HCT116 (cell line): ENCODE results near the gene CEP70. TPM values are rescaled to one million over a fixed set of nuclear protein-coding genes. Genes with fewer than 3 reads are reported as not detected.

Source experiments
- ATAC-seq: fragments of 200-7000 bp; cut with Tn5 transposase; 2 replicates; pipeline ENCODE4 v1.9.1; 2020; ENCODE audit warnings: mild to moderate bottlenecking, moderate library complexity
- BruUV-seq: library from RNA; stranded (reverse); fragments of 400-500 nt; replicated peaks from 2 replicates; lab custom pipeline; 2021; lab: Mats Ljungman, UMichigan
- CTCF ChIA-PET: fragments of 300-600 bp; sonication (Branson Sonifier 250); formaldehyde crosslinking; loops from one replicate; lab custom pipeline; 2021; ENCODE audit warnings: antibody characterized with exemption; lab: Charles Lee
- POLR2A ChIA-PET: fragments of 300-600, 350-600 bp; sonication (Branson Sonifier 250); formaldehyde crosslinking; loops from one replicate; lab custom pipeline; 2021; ENCODE audit warnings: antibody characterized with exemption; lab: Charles Lee
- RAD21 ChIA-PET, 2 experiments: fragments of 300-600 bp; sonication (Branson Sonifier 250); formaldehyde crosslinking; loops; one replicate each; lab custom pipeline; 2023; ENCODE audit warnings: low total read pairs in 2 of 2; ENCODE audit not compliant: uncharacterized antibody in 2 of 2, unreplicated experiment in 2 of 2, low non-redundant PET in 1 of 2; lab: Charles Lee
- DNase-seq: peaks from one replicate; pipeline ENCODE4 v3.0.0-alpha.2; 2010; ENCODE audit warnings: low read depth, low spot score
- H2AFZ ChIP-seq: fragments of 200-600 bp; shearing (Covaris generic), sonication (generic); 2 replicates; pipeline ENCODE4 v1.6.1; 2017; ENCODE audit warnings: low read depth, mixed run types, mixed read lengths, antibody characterized with exemption, low read length; ENCODE audit not compliant: poor library complexity, severe bottlenecking
- H3K27ac ChIP-seq: 2 replicates; pipeline ENCODE4 v1.5.1; 2012; ENCODE audit warnings: low read depth, low read length
- H3K27me3 ChIP-seq: fragments of 200-600 bp; sonication (generic); 2 replicates; pipeline ENCODE4 v1.6.1; 2016; ENCODE audit warnings: mixed run types, low read length, mixed read lengths; ENCODE audit not compliant: insufficient read depth
- H3K36me3 ChIP-seq, 2 experiments: fragments of 200-500 bp in 1 of 2; fragments of 200-600 bp in 1 of 2; sonication (Bioruptor generic) in 1 of 2; sonication (generic) in 1 of 2; 2 replicates each; pipeline versions ENCODE4 v1.5.1 to v1.6.1; 2014 to 2016; ENCODE audit warnings: low read length in 2 of 2, inconsistent platforms in 1 of 2, mixed read lengths in 1 of 2, mixed run types in 1 of 2; ENCODE audit not compliant: insufficient read depth in 2 of 2, control insufficient read depth in 1 of 2
- H3K4me1 ChIP-seq, 2 experiments: fragments of 200-600 bp in 1 of 2; sonication (generic) in 1 of 2; 2 replicates each; pipeline versions ENCODE4 v1.5.1 to v1.6.1; 2012 to 2017; ENCODE audit warnings: low read length in 2 of 2, inconsistent platforms in 1 of 2, mild to moderate bottlenecking in 1 of 2, mixed read lengths in 1 of 2, mixed run types in 1 of 2, moderate library complexity in 1 of 2; ENCODE audit not compliant: insufficient read depth in 2 of 2, control insufficient read depth in 1 of 2
- H3K4me2 ChIP-seq: fragments of 200-600 bp; sonication (generic); 2 replicates; pipeline ENCODE4 v1.6.1; 2017; ENCODE audit warnings: mixed run types, low read length, mixed read lengths
- H3K4me3 ChIP-seq, 2 experiments: fragments of 200-600 bp in 1 of 2; sonication (generic) in 1 of 2; replicated peaks in 1 of 2; 2 replicates each; pipeline ENCODE4 v1.5.1; 2011 to 2016; ENCODE audit warnings: low read length in 2 of 2, control low read depth in 1 of 2, low read depth in 1 of 2, mild to moderate bottlenecking in 1 of 2, mixed read lengths in 1 of 2, mixed run types in 1 of 2
- H3K79me2 ChIP-seq: fragments of 200-600 bp; sonication (generic); 2 replicates; pipeline ENCODE4 v1.6.1; 2017; ENCODE audit warnings: mild to moderate bottlenecking, mixed run types, low read length, moderate library complexity, mixed read lengths; ENCODE audit not compliant: insufficient read depth
- H3K9ac ChIP-seq: fragments of 200-600 bp; sonication (generic); 2 replicates; pipeline ENCODE4 v1.6.1; 2016; ENCODE audit warnings: low read length, mixed read lengths
- H3K9me2 ChIP-seq: fragments of 200-600 bp; sonication (generic), shearing (Covaris generic); 2 replicates; pipeline ENCODE4 v1.6.1; 2017; ENCODE audit warnings: mixed run types, mild to moderate bottlenecking, moderate library complexity; ENCODE audit not compliant: insufficient read depth
- H3K9me3 ChIP-seq, 2 experiments: fragments of 200-500 bp in 1 of 2; fragments of 200-600 bp in 1 of 2; sonication (Bioruptor generic) in 1 of 2; sonication (generic) in 1 of 2; 2 replicates each; pipeline ENCODE4 v1.6.1; 2014 to 2017; ENCODE audit warnings: low read length in 2 of 2, mixed read lengths in 2 of 2, inconsistent platforms in 1 of 2, low read depth in 1 of 2, mild to moderate bottlenecking in 1 of 2, mixed run types in 1 of 2, moderate library complexity in 1 of 2; ENCODE audit not compliant: control insufficient read depth in 1 of 2, insufficient read depth in 1 of 2
- H4K20me1 ChIP-seq: fragments of 200-600 bp; sonication (generic), shearing (Covaris generic); 2 replicates; pipeline ENCODE4 v1.6.1; 2017; ENCODE audit warnings: mixed run types, mild to moderate bottlenecking, moderate library complexity; ENCODE audit not compliant: insufficient read depth
- ATF3 ChIP-seq: IDR thresholded peaks from 2 replicates; pipeline ENCODE4 v1.6.1; 2012
- CBX3 ChIP-seq: IDR thresholded peaks from 2 replicates; pipeline ENCODE4 v1.6.1; 2012; ENCODE audit warnings: low read depth
- CTCF ChIP-seq, 3 experiments: fragments of 200-600 bp in 1 of 3; sonication (generic) in 1 of 3; IDR thresholded peaks in 2 of 3; conservative IDR thresholded peaks in 1 of 3; 2 replicates each; pipeline ENCODE4 v1.5.1; 2012 to 2017; ENCODE audit warnings: low read depth in 2 of 3, low read length in 2 of 3, antibody characterized with exemption in 1 of 3, borderline replicate concordance in 1 of 3, control low read depth in 1 of 3, mild to moderate bottlenecking in 1 of 3, mixed read lengths in 1 of 3, mixed run types in 1 of 3, moderate library complexity in 1 of 3; ENCODE audit not compliant: insufficient read depth in 1 of 3
- EGR1 ChIP-seq: IDR thresholded peaks from 2 replicates; pipeline ENCODE4 v1.6.1; 2012; ENCODE audit warnings: low read depth
- ELF1 ChIP-seq: IDR thresholded peaks from 2 replicates; pipeline ENCODE4 v1.6.1; 2012; ENCODE audit warnings: low read depth, borderline replicate concordance
- EZH2 ChIP-seq: fragments of 200-600 bp; sonication (generic); IDR thresholded peaks from 2 replicates; pipeline ENCODE4 v1.6.1; 2017; ENCODE audit warnings: antibody characterized with exemption, mixed run types
- EZH2phosphoT487 ChIP-seq: fragments of 200-600 bp; IDR thresholded peaks from 2 replicates; pipeline ENCODE4 v1.6.1; 2018; ENCODE audit warnings: antibody characterized with exemption, borderline replicate concordance
- FOSL1 ChIP-seq: IDR thresholded peaks from 2 replicates; pipeline ENCODE4 v1.6.1; 2012; ENCODE audit warnings: low read depth
- JUND ChIP-seq: IDR thresholded peaks from 2 replicates; pipeline ENCODE4 v1.6.1; 2012
- POLR2A ChIP-seq: IDR thresholded peaks from 2 replicates; pipeline ENCODE4 v1.7.0; 2011; ENCODE audit warnings: borderline replicate concordance; ENCODE audit not compliant: insufficient read depth, insufficient read length; ENCODE audit errors: extremely low read depth
- POLR2AphosphoS5 ChIP-seq: IDR thresholded peaks from 2 replicates; pipeline ENCODE4 v1.6.1; 2011; ENCODE audit warnings: mild to moderate bottlenecking, low read depth, low read length, moderate library complexity
- RAD21 ChIP-seq: IDR thresholded peaks from 2 replicates; pipeline ENCODE4 v1.6.1; 2012; ENCODE audit warnings: low read depth, mild to moderate bottlenecking
- REST ChIP-seq: IDR thresholded peaks from 2 replicates; pipeline ENCODE4 v1.6.1; 2012; ENCODE audit warnings: low read depth
- SIN3A ChIP-seq: IDR thresholded peaks from 2 replicates; pipeline ENCODE4 v1.6.1; 2012; ENCODE audit warnings: low read depth
- SP1 ChIP-seq: IDR thresholded peaks from 2 replicates; pipeline ENCODE4 v1.6.1; 2012; ENCODE audit warnings: low read depth
- TCF7L2 ChIP-seq: IDR thresholded peaks from 2 replicates; pipeline ENCODE4 v1.7.0; 2011; ENCODE audit warnings: borderline replicate concordance, inconsistent platforms; ENCODE audit not compliant: insufficient read depth, insufficient read length; ENCODE audit errors: extremely low read depth
- YY1 ChIP-seq: IDR thresholded peaks from 2 replicates; pipeline ENCODE4 v1.6.1; 2011; ENCODE audit warnings: low read length, low read depth, moderate library complexity, mild to moderate bottlenecking; ENCODE audit not compliant: insufficient replicate concordance; ENCODE audit errors: extremely low read depth
- ZBTB33 ChIP-seq: IDR thresholded peaks from 2 replicates; pipeline ENCODE4 v1.6.1; 2011; ENCODE audit warnings: mild to moderate bottlenecking, low read length, moderate library complexity; ENCODE audit not compliant: insufficient replicate concordance; ENCODE audit errors: extremely low read depth
- ZFX ChIP-seq: fragments of 450-650 bp; IDR thresholded peaks from 2 replicates; pipeline ENCODE4 v1.6.1; 2017
- ZNF274 ChIP-seq: fragments of 200-500 bp; sonication (Bioruptor generic); IDR thresholded peaks from 2 replicates; pipeline ENCODE4 v1.6.1; 2014; ENCODE audit warnings: mild to moderate bottlenecking, low read depth, low read length, inconsistent platforms
- intact Hi-C: fragments of 100-400 bp; cut with micrococcal nuclease; formaldehyde crosslinking; loops from 2 replicates; pipeline ENCODE4 v1.10.0; 2022
- total RNA-seq: library from RNA; stranded (reverse); gene quantifications from one replicate; pipeline ENCODE4 v1.2.1, GENCODE V29; 2021; ENCODE audit not compliant: unreplicated experiment

The CEP70 gene
- total RNA-seq, 1 experiment from 2014 or later, result 38.7 TPM

GRCh38 chr3:138498991-138499390 lies 95.1 kb downstream of the CEP70 start:
- Histone ChIP-seq H3K4me1 (no peaks in the 10 kb centered on the region), H3K27ac (no peak overlapping the region), H2AFZ (no peak overlapping the region), H3K4me3 (no peak overlapping the region), H3K9me3 (no peaks in the 10 kb centered on the region), H3K36me3 (peaks cover 0 to 6% of the 10 kb centered on the region in 2 experiments; a peak in 2 of 4 replicates), H3K79me2 (no peaks in the 10 kb centered on the region), H3K9ac (no peak overlapping the region), H4K20me1 (no peaks in the 10 kb centered on the region; the same call in 1 of the 2 replicates), H3K9me2 (no peaks in the 10 kb centered on the region), H3K27me3 (no peaks in the 10 kb centered on the region), H3K4me2 (no peak overlapping the region)
- ChIA-PET CTCF (no interaction called here), POLR2A (no interaction called here), RAD21 (no interaction called here)
- TF ChIP-seq ZNF274 (no peak), POLR2AphosphoS5 (no peak), JUND (no peak), POLR2A (no peak), ELF1 (no peak), TCF7L2 (no peak), ZFX (no peak), EGR1 (no peak), RAD21 (no peak), SP1 (no peak), SIN3A (no peak), REST (no peak), FOSL1 (no peak), EZH2phosphoT487 (no peak), EZH2 (no peak), YY1 (no peak), ATF3 (no peak), CTCF (IDR thresholded peaks at IDR 0.05 in 2 of 3, conservative IDR thresholded peaks at IDR 0.05 in 1 of 3; ENCODE audit: borderline replicate concordance in 1 of 3, insufficient read depth in 1 of 3, low read depth in 2 of 3, low read length in 2 of 3) (no peak), CBX3 (no peak), ZBTB33 (no peak)
- DNase-seq (no peak), ATAC-seq (no peak)
- intact Hi-C loops, result no loop called here
- no TSS peak for BruUV-seq
